ENCODE measurements around the gene GJA3. TPM values are rescaled to one million over a fixed set of nuclear protein-coding genes. Genes with fewer than 3 reads are reported as not detected.

Gene GJA3
- total RNA-seq, 1 donor, result under 0.01 TPM

DNA sequence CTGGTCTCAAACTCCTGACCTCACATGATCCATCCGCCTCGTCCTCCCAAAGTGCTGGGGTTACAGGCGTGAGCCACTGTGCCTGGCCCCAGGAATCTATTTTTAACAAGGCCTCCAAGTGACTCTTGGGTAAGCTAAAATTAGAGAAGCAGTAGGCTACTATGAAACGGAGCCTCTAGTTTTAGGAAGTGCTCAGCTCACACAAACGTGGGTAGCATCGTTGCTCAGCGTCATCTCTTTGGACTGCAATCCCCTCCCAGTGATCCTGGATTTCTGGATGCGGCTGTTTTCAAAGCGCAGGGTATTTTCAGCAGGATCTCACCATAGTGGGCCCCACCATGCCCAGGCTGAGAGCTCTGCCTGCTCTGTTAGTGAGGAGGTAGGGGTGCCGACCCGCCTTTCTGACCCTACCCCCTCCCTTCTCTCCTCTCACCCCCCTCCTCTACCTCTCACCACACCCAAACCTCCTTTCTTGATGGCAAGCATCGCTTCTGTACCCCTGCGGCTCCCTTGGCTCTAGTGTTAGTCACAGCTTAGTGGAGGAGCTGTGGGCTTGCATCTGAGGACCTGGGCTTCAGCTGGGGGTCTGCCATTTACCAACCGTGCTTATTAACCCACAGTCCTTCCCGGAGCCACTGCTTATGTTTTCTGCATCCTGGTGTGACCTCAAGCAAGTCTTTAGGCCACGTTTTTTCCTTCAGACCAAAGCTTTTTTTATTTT lies 34.2 kb downstream of the GJA3 start:
- no peak overlapping the region for H3K27ac ChIP-seq (ENCODE audit: low read depth, low read length)
- H3K79me2 ChIP-seq (ENCODE audit: insufficient read depth, low read length), result no peaks in the 10 kb centered on the region
- H2AFZ ChIP-seq (ENCODE audit: low read length), result no peak overlapping the region
- no peaks in the 10 kb centered on the region for H4K20me1 ChIP-seq (ENCODE audit: insufficient read depth, low read length)
- TF ChIP-seq, protein P1, sequence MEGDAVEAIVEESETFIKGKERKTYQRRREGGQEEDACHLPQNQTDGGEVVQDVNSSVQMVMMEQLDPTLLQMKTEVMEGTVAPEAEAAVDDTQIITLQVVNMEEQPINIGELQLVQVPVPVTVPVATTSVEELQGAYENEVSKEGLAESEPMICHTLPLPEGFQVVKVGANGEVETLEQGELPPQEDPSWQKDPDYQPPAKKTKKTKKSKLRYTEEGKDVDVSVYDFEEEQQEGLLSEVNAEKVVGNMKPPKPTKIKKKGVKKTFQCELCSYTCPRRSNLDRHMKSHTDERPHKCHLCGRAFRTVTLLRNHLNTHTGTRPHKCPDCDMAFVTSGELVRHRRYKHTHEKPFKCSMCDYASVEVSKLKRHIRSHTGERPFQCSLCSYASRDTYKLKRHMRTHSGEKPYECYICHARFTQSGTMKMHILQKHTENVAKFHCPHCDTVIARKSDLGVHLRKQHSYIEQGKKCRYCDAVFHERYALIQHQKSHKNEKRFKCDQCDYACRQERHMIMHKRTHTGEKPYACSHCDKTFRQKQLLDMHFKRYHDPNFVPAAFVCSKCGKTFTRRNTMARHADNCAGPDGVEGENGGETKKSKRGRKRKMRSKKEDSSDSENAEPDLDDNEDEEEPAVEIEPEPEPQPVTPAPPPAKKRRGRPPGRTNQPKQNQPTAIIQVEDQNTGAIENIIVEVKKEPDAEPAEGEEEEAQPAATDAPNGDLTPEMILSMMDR (IDR thresholded peaks at IDR 0.05; ENCODE audit: extremely low read depth, low read depth, low read length), result no peak
- H3K27me3 ChIP-seq (ENCODE audit: insufficient read depth, low read length), result peaks cover 18% of the 10 kb centered on the region
- no peak for DNase-seq (ENCODE audit: insufficient read length, low spot score, missing footprints)
- H3K9me3 ChIP-seq (ENCODE audit: low read depth, low read length), result no peaks in the 10 kb centered on the region
- no peak overlapping the region for H3K4me3 ChIP-seq (ENCODE audit: insufficient read depth, low read length)
- peaks cover 24% of the 10 kb centered on the region for H3K4me1 ChIP-seq (ENCODE audit: insufficient read depth, low read length)
- no peaks in the 10 kb centered on the region for H3K36me3 ChIP-seq (ENCODE audit: insufficient read depth, low read length)
- no peak overlapping the region for H3K4me2 ChIP-seq (ENCODE audit: insufficient read depth, low read length)

DNA sequence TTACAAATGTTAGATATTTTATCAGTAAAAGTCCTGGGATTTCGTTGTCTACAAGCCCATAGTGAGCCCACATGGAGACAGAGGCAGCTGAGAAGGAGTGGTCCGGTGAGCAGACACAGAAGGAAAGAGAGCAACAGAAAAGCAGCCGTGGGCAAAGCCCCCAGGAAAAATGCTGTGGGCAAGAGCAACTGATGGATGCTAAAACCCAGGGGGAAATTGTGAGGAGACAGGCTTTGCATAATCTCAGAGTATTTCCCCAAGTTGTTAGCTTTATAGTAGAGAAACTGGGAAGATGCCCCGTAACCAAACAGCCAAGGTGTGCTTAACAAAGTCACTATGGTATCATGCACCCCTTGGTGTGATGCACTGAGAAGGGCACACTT lies 35.1 kb downstream of the GJA3 start:
- Histone ChIP-seq H2AFZ (ENCODE audit: low read length) (no peak overlapping the region), H3K9me3 (ENCODE audit: low read depth, low read length) (no peaks in the 10 kb centered on the region), H3K36me3 (ENCODE audit: insufficient read depth, low read length) (no peaks in the 10 kb centered on the region), H3K27ac (ENCODE audit: low read depth, low read length) (peak overlapping the region; percentile 72), H4K20me1 (ENCODE audit: insufficient read depth, low read length) (no peaks in the 10 kb centered on the region), H3K79me2 (ENCODE audit: insufficient read depth, low read length) (no peaks in the 10 kb centered on the region), H3K4me3 (ENCODE audit: insufficient read depth, low read length) (no peak overlapping the region), H3K4me1 (ENCODE audit: insufficient read depth, low read length) (peaks cover 24% of the 10 kb centered on the region), H3K4me2 (ENCODE audit: insufficient read depth, low read length) (peak overlapping the region; percentile 3), H3K27me3 (ENCODE audit: insufficient read depth, low read length) (peaks cover 18% of the 10 kb centered on the region)
- TF ChIP-seq, protein P1 (IDR thresholded peaks at IDR 0.05; ENCODE audit: extremely low read depth, low read depth, low read length), result no peak
- no peak for DNase-seq (ENCODE audit: insufficient read length, low spot score, missing footprints)

DNA sequence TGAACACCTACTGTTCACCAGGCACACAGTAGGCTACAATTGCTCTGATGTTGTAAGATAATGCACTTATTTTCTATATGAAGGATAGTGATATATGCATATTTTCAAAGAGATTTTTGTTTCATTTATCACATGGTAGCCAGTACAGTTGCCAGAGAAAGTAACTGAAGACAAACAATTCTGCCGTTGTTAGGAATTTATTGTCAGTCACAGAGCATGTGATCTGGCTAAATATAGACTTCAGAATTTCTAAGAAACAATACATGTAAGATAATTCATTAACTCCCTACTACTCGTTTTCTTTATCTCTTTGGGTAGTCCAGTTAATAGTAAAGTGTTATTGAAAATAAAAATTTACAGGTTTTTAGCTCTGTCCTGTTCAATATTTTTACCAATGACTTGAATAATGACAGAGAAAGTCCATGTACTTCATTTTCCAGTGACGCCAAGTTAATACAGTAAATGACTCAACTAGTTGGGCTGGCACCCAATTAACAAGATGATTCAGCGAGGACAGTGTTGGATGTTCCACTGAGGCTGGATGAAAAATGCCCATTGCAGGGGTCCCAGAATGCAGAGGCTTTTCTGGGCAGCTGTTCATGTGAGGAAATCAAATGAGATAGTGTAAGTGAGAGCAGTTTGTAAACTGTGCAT lies 35.6 kb downstream of the GJA3 start:
- H3K27me3 ChIP-seq (ENCODE audit: insufficient read depth, low read length), result peaks cover 18% of the 10 kb centered on the region
- H3K4me2 ChIP-seq (ENCODE audit: insufficient read depth, low read length), result peak overlapping the region; percentile 3
- no peaks in the 10 kb centered on the region for H4K20me1 ChIP-seq (ENCODE audit: insufficient read depth, low read length)
- peak overlapping the region; percentile 72 for H3K27ac ChIP-seq (ENCODE audit: low read depth, low read length)
- DNase-seq (ENCODE audit: insufficient read length, low spot score, missing footprints), result peak; percentile 90
- H3K79me2 ChIP-seq (ENCODE audit: insufficient read depth, low read length), result no peaks in the 10 kb centered on the region
- H2AFZ ChIP-seq (ENCODE audit: low read length), result no peak overlapping the region
- no peaks in the 10 kb centered on the region for H3K9me3 ChIP-seq (ENCODE audit: low read depth, low read length)
- no peaks in the 10 kb centered on the region for H3K36me3 ChIP-seq (ENCODE audit: insufficient read depth, low read length)
- TF ChIP-seq, protein P1 (IDR thresholded peaks at IDR 0.05; ENCODE audit: extremely low read depth, low read depth, low read length), result no peak
- no peak overlapping the region for H3K4me3 ChIP-seq (ENCODE audit: insufficient read depth, low read length)
- peaks cover 24% of the 10 kb centered on the region for H3K4me1 ChIP-seq (ENCODE audit: insufficient read depth, low read length)

DNA sequence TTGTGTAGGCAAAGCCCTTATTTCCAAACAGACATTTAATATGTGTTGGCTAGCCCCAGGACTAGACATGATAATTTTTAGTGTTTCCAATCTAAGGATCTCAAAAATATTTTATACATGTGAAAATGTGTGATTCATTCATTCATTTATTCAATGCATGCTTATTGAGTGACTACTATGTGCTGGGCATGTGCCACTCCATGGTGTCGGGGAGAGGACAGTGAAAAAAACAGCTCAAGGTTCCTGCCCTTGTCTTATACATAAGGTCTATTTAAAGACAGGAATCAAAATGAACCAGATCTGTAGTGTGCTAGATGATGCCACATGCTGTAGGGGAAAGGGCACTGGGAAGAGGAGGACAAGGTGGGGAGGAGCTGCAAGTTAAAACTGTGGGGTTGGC lies 36.5 kb downstream of the GJA3 start:
- H3K36me3 ChIP-seq (ENCODE audit: insufficient read depth, low read length), result no peaks in the 10 kb centered on the region

More for the DNA sequence above, 36.5 kb downstream of the GJA3 start:
- H4K20me1 ChIP-seq (ENCODE audit: insufficient read depth, low read length), result no peaks in the 10 kb centered on the region
- H3K4me2 ChIP-seq (ENCODE audit: insufficient read depth, low read length), result no peak overlapping the region
- H3K27me3 ChIP-seq (ENCODE audit: insufficient read depth, low read length), result peaks cover 9% of the 10 kb centered on the region
- H2AFZ ChIP-seq (ENCODE audit: low read length), result no peak overlapping the region
- TF ChIP-seq, protein P1 (IDR thresholded peaks at IDR 0.05; ENCODE audit: extremely low read depth, low read depth, low read length), result no peak
- no peaks in the 10 kb centered on the region for H3K79me2 ChIP-seq (ENCODE audit: insufficient read depth, low read length)
- H3K4me1 ChIP-seq (ENCODE audit: insufficient read depth, low read length), result peaks cover 27% of the 10 kb centered on the region
- DNase-seq (ENCODE audit: insufficient read length, low spot score, missing footprints), result no peak
- no peak overlapping the region for H3K27ac ChIP-seq (ENCODE audit: low read depth, low read length)
- H3K4me3 ChIP-seq (ENCODE audit: insufficient read depth, low read length), result no peak overlapping the region
- H3K9me3 ChIP-seq (ENCODE audit: low read depth, low read length), result no peaks in the 10 kb centered on the region
